Esophagus muscularis mucosa (tissue), 4 donors: ENCODE data around the gene BCAS3.
A peak's percentile ranks its signal among the peaks of the same experiment; 100 is the strongest.

Experiments
- CTCF ChIP-seq, 3 experiments: fragments of 200-600 bp in 2 of 3; fragments of 450-650 bp in 1 of 3; sonication (generic) in 2 of 3; IDR thresholded peaks; one replicate each; pipeline ENCODE4 v1.5.1; 2017 to 2019; ENCODE audit warnings: antibody characterized with exemption in 3 of 3, mild to moderate bottlenecking in 2 of 3, moderate library complexity in 1 of 3
- EP300 ChIP-seq: sonication (generic); formaldehyde crosslinking; IDR thresholded peaks from one replicate; pipeline ENCODE4 v1.6.1; 2017; ENCODE audit warnings: antibody characterized with exemption
- POLR2A ChIP-seq: fragments of 450-650 bp; IDR thresholded peaks from one replicate; pipeline ENCODE4 v1.6.1; 2017; ENCODE audit warnings: antibody characterized with exemption, moderate library complexity, mild to moderate bottlenecking, low read depth
- POLR2AphosphoS5 ChIP-seq, 2 donors: sonication (generic); formaldehyde crosslinking; IDR thresholded peaks; one replicate each; pipeline ENCODE4 v1.6.1; 2017; ENCODE audit warnings: antibody characterized with exemption in 2 of 2

- no peak for TF ChIP-seq CTCF (IDR thresholded peaks at IDR 0.05)
- TF ChIP-seq EP300: no peak
- no peak for TF ChIP-seq POLR2A
- peak; percentile 23 to 58 for TF ChIP-seq POLR2AphosphoS5 (IDR thresholded peaks at IDR 0.05)
Measured at GRCh38 chr17:61302953-61303816, 625.5 kb downstream of the BCAS3 start.
